ENCODE data around the gene FBRS.
A peak's percentile ranks its signal among the peaks of the same experiment; 100 is the strongest.
"Not testable (repeated sequence)": the region's sequence is repeated elsewhere in the genome, so short reads cannot be mapped to it uniquely, and the experiment has no call there.

Gene FBRS

GRCh38 chr16:30623536-30624283, 34.5 kb upstream of the FBRS start:
- Histone ChIP-seq H3K4me3 (ENCODE audit: low read length) (no peak overlapping the region), H3K27me3 (ENCODE audit: insufficient read depth, low read length) (peaks cover 27% of the 10 kb centered on the region; the same call in 1 of the 2 replicates), H3K9me3 (ENCODE audit: insufficient read depth, low read depth, low read length) (no peaks in the 10 kb centered on the region), H3K27ac (ENCODE audit: low read length) (no peak overlapping the region), H3K36me3 (ENCODE audit: insufficient read depth, low read depth, low read length) (no peaks in the 10 kb centered on the region), H3K4me1 (ENCODE audit: insufficient read depth, low read length) (no peaks in the 10 kb centered on the region), H3K9ac (ENCODE audit: low read depth, low read length) (no peak overlapping the region)

- no peak overlapping the region for H3K9ac ChIP-seq (ENCODE audit: low read depth, low read length)
Observed at GRCh38 chr16:30626236-30626635, 32.0 kb upstream of the FBRS start.

GRCh38 chr16:30628628-30629540, 29.3 kb upstream of the FBRS start:
- Histone ChIP-seq H3K9me3 (ENCODE audit: insufficient read depth, low read depth, low read length) (no peaks in the 10 kb centered on the region), H3K27ac (ENCODE audit: low read length) (no peak overlapping the region), H3K4me3 (ENCODE audit: low read length) (no peak overlapping the region), H3K36me3 (ENCODE audit: insufficient read depth, low read depth, low read length) (no peaks in the 10 kb centered on the region), H3K27me3 (ENCODE audit: insufficient read depth, low read length) (no peaks in the 10 kb centered on the region), H3K9ac (ENCODE audit: low read depth, low read length) (no peak overlapping the region), H3K4me1 (ENCODE audit: insufficient read depth, low read length) (no peaks in the 10 kb centered on the region)

More at GRCh38 chr16:30626236-30626635, 32.0 kb upstream of the FBRS start:
- Histone ChIP-seq H3K4me3 (ENCODE audit: low read length) (no peak overlapping the region), H3K27ac (ENCODE audit: low read length) (no peak overlapping the region), H3K27me3 (ENCODE audit: insufficient read depth, low read length) (peaks cover 15% of the 10 kb centered on the region; the same call in 1 of the 2 replicates), H3K4me1 (ENCODE audit: insufficient read depth, low read length) (no peaks in the 10 kb centered on the region), H3K36me3 (ENCODE audit: insufficient read depth, low read depth, low read length) (no peaks in the 10 kb centered on the region), H3K9me3 (ENCODE audit: insufficient read depth, low read depth, low read length) (no peaks in the 10 kb centered on the region)

- not testable (repeated sequence) for H3K27me3 ChIP-seq (ENCODE audit: insufficient read depth, low read length); H3K9me3 ChIP-seq (ENCODE audit: insufficient read depth, low read depth, low read length); H3K36me3 ChIP-seq (ENCODE audit: insufficient read depth, low read depth, low read length); H3K4me3 ChIP-seq (ENCODE audit: low read length); H3K9ac ChIP-seq (ENCODE audit: low read depth, low read length); H3K4me1 ChIP-seq (ENCODE audit: insufficient read depth, low read length); H3K27ac ChIP-seq (ENCODE audit: low read length)
Observed at GRCh38 chr16:30632454-30632853, 25.8 kb upstream of the FBRS start.

- peak overlapping the region; percentile 69 for H3K27ac ChIP-seq (ENCODE audit: low read length)
- peak overlapping the region; percentile 77; the same call in 1 of the 2 replicates for H3K9ac ChIP-seq (ENCODE audit: low read depth, low read length)
- H3K36me3 ChIP-seq (ENCODE audit: insufficient read depth, low read depth, low read length): no peaks in the 10 kb centered on the region
- H3K9me3 ChIP-seq (ENCODE audit: insufficient read depth, low read depth, low read length): no peaks in the 10 kb centered on the region
- H3K4me3 ChIP-seq (ENCODE audit: low read length): peak overlapping the region; percentile 99
- no peaks in the 10 kb centered on the region for H3K27me3 ChIP-seq (ENCODE audit: insufficient read depth, low read length)
- H3K4me1 ChIP-seq (ENCODE audit: insufficient read depth, low read length): peaks cover 3% of the 10 kb centered on the region; the same call in 1 of the 2 replicates
Observed at GRCh38 chr16:30633526-30633925, 24.7 kb upstream of the FBRS start.

- Histone ChIP-seq H3K4me3 (ENCODE audit: low read length) (no peak overlapping the region), H3K9me3 (ENCODE audit: insufficient read depth, low read depth, low read length) (no peaks in the 10 kb centered on the region), H3K4me1 (ENCODE audit: insufficient read depth, low read length) (peaks cover 3% of the 10 kb centered on the region; the same call in 1 of the 2 replicates), H3K27me3 (ENCODE audit: insufficient read depth, low read length) (no peaks in the 10 kb centered on the region), H3K27ac (ENCODE audit: low read length) (no peak overlapping the region), H3K9ac (ENCODE audit: low read depth, low read length) (no peak overlapping the region), H3K36me3 (ENCODE audit: insufficient read depth, low read depth, low read length) (no peaks in the 10 kb centered on the region)
Observed at GRCh38 chr16:30636599-30636998, 21.6 kb upstream of the FBRS start.

- H3K9me3 ChIP-seq (ENCODE audit: insufficient read depth, low read depth, low read length); H3K4me3 ChIP-seq (ENCODE audit: low read length); H3K27ac ChIP-seq (ENCODE audit: low read length); H3K27me3 ChIP-seq (ENCODE audit: insufficient read depth, low read length); H3K9ac ChIP-seq (ENCODE audit: low read depth, low read length); H3K36me3 ChIP-seq (ENCODE audit: insufficient read depth, low read depth, low read length); H3K4me1 ChIP-seq (ENCODE audit: insufficient read depth, low read length): not testable (repeated sequence)
Observed at GRCh38 chr16:30637139-30637538, 21.1 kb upstream of the FBRS start.

GRCh38 chr16:30637944-30638343, 20.3 kb upstream of the FBRS start:
- H3K9ac ChIP-seq (ENCODE audit: low read depth, low read length): no peak overlapping the region
- H3K4me1 ChIP-seq (ENCODE audit: insufficient read depth, low read length): peaks cover 3% of the 10 kb centered on the region; the same call in 1 of the 2 replicates
- H3K27me3 ChIP-seq (ENCODE audit: insufficient read depth, low read length): no peaks in the 10 kb centered on the region
- no peak overlapping the region for H3K4me3 ChIP-seq (ENCODE audit: low read length)
- no peak overlapping the region for H3K27ac ChIP-seq (ENCODE audit: low read length)
- no peaks in the 10 kb centered on the region for H3K9me3 ChIP-seq (ENCODE audit: insufficient read depth, low read depth, low read length)
- H3K36me3 ChIP-seq (ENCODE audit: insufficient read depth, low read depth, low read length): no peaks in the 10 kb centered on the region

GRCh38 chr16:30641378-30641982, 16.8 kb upstream of the FBRS start:
- Histone ChIP-seq H3K36me3 (ENCODE audit: insufficient read depth, low read depth, low read length) (no peaks in the 10 kb centered on the region), H3K4me3 (ENCODE audit: low read length) (no peak overlapping the region), H3K27me3 (ENCODE audit: insufficient read depth, low read length) (peaks cover 11% of the 10 kb centered on the region), H3K9me3 (ENCODE audit: insufficient read depth, low read depth, low read length) (no peaks in the 10 kb centered on the region), H3K9ac (ENCODE audit: low read depth, low read length) (no peak overlapping the region), H3K4me1 (ENCODE audit: insufficient read depth, low read length) (no peaks in the 10 kb centered on the region), H3K27ac (ENCODE audit: low read length) (no peak overlapping the region)

GRCh38 chr16:30644334-30644830, 13.8 kb upstream of the FBRS start:
- Histone ChIP-seq H3K27me3 (ENCODE audit: insufficient read depth, low read length) (peaks cover 15% of the 10 kb centered on the region), H3K36me3 (ENCODE audit: insufficient read depth, low read depth, low read length) (no peaks in the 10 kb centered on the region), H3K9ac (ENCODE audit: low read depth, low read length) (no peak overlapping the region), H3K9me3 (ENCODE audit: insufficient read depth, low read depth, low read length) (no peaks in the 10 kb centered on the region), H3K27ac (ENCODE audit: low read length) (no peak overlapping the region), H3K4me1 (ENCODE audit: insufficient read depth, low read length) (no peaks in the 10 kb centered on the region), H3K4me3 (ENCODE audit: low read length) (no peak overlapping the region)

- H3K27ac ChIP-seq (ENCODE audit: low read length): no peak overlapping the region
- H3K4me3 ChIP-seq (ENCODE audit: low read length): no peak overlapping the region
- no peak overlapping the region for H3K9ac ChIP-seq (ENCODE audit: low read depth, low read length)
- no peaks in the 10 kb centered on the region for H3K36me3 ChIP-seq (ENCODE audit: insufficient read depth, low read depth, low read length)
- H3K4me1 ChIP-seq (ENCODE audit: insufficient read depth, low read length): peaks cover 3% of the 10 kb centered on the region; the same call in 1 of the 2 replicates
- peaks cover 15% of the 10 kb centered on the region for H3K27me3 ChIP-seq (ENCODE audit: insufficient read depth, low read length)
- H3K9me3 ChIP-seq (ENCODE audit: insufficient read depth, low read depth, low read length): no peaks in the 10 kb centered on the region
Observed at GRCh38 chr16:30645727-30646126, 12.5 kb upstream of the FBRS start.

Data from iPS-20b (cell line).